ENCODE data around the gene ETV3.

Gene ETV3

DNA sequence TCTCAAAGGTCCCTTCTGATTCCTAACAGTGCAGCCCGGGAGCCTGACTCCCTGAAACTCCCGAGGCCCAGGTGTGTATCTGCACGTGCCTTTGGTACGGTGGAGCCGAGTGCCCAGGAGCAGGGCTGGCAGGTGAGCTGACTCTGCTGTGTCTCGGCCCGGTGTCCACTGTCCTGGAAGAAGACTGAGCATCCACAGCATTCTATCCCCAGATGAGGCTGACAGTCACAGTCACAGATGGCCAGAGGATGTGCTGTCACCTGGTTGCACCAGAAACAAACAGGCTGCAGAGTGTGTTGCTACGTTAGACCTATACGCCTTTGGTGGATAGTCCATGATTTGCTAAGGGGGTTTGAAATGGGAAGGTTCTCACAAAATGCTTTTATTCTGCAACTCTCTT is 48.4 kb downstream of the ETV3 start:
- TF ChIP-seq, protein P1, sequence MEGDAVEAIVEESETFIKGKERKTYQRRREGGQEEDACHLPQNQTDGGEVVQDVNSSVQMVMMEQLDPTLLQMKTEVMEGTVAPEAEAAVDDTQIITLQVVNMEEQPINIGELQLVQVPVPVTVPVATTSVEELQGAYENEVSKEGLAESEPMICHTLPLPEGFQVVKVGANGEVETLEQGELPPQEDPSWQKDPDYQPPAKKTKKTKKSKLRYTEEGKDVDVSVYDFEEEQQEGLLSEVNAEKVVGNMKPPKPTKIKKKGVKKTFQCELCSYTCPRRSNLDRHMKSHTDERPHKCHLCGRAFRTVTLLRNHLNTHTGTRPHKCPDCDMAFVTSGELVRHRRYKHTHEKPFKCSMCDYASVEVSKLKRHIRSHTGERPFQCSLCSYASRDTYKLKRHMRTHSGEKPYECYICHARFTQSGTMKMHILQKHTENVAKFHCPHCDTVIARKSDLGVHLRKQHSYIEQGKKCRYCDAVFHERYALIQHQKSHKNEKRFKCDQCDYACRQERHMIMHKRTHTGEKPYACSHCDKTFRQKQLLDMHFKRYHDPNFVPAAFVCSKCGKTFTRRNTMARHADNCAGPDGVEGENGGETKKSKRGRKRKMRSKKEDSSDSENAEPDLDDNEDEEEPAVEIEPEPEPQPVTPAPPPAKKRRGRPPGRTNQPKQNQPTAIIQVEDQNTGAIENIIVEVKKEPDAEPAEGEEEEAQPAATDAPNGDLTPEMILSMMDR (conservative IDR thresholded peaks at IDR 0.05; ENCODE audit: low read depth): no peak
- ChIA-PET CTCF (interaction anchor here (0.5 to 3.2 kb wide), 23 partner anchors 8 to 954 kb away, joined by 3 to 154 read pairs (median 4); partner anchors contain the start of gene ETV3L), POLR2A (ENCODE audit: low non-redundant PET) (interaction anchor here (1.0 kb wide), 1 partner anchor 15 kb away, joined by 4 read pairs; no protein-coding TSS in a partner anchor)
- no peak for DNase-seq (ENCODE audit: low spot score)
- no peak overlapping the region for H3K27ac ChIP-seq

DNA sequence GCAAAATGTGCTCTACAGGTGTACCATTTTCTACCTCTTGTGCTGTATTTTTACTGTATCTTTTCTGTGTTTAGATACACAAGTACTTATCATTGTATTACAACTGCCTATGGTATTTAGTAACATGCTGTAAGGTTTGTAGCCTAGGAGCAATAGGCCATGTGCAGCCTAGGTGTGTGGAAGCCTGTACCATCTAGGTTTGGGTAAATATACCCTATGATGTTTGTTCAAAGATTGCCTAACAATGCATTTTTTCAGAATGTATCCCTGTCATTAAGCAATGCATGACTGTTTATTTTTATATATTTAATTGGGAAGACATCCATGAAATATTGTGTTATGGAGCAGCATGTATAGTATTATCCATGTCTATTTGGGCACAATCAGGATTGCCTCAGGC is 49.6 kb downstream of the ETV3 start:
- POLR2A ChIA-PET (ENCODE audit: low non-redundant PET): no interaction called here
- TF ChIP-seq, protein P1 (conservative IDR thresholded peaks at IDR 0.05; ENCODE audit: low read depth): no peak
- no peak overlapping the region for H3K27ac ChIP-seq
- DNase-seq (ENCODE audit: low spot score): no peak
- CTCF ChIA-PET: interaction anchor here (1.1 to 4.0 kb wide), 2 partner anchors 67 to 140 kb away, joined by 6 to 44 read pairs; no protein-coding TSS in a partner anchor

DNA sequence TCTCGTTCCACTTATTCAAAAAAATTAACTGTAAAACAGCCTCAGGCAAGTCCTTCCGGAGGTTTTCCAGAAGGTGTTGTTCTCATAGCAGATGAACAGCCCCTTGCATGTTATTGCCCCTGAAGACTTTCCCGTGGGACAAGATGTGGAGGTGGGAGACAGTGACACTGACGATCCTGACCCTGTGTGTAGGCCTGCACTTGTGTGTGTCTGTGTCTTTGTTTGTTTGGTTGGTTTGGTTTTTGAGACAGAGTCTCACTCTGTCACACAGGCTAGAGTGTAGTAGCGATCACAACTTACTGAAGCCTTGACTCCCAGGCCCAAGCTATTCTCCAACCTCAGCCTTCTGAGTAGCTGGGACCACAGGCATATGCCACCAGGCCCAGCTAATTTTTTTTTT is 51.2 kb downstream of the ETV3 start:
- ChIA-PET CTCF (interaction anchor here (4.0 kb wide), 1 partner anchor 69 kb away, joined by 44 read pairs; no protein-coding TSS in a partner anchor), POLR2A (ENCODE audit: low non-redundant PET) (no interaction called here)
- no peak overlapping the region for H3K27ac ChIP-seq
- TF ChIP-seq, protein P1 (conservative IDR thresholded peaks at IDR 0.05; ENCODE audit: low read depth): no peak
- DNase-seq (ENCODE audit: low spot score): no peak

DNA sequence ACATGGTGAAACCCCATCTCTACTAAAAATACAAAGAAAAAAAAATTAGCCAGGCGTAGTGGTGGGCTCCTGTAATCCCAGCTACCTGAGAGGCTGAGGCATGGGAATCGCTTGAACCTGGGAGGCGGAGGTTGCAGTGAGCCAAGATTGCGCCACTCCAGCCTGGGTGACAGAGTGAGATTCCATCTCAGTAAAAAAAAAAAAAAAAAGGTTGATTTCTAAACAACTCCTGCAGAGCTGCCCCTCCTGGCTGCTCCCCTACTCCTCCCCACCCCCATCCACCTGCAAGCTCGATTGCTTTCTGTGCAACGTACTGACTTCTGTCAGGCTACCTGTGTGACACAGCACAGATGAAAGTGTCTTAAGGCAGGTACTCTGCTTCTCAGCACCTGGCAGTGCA is 51.9 kb downstream of the ETV3 start:
- POLR2A ChIA-PET (ENCODE audit: low non-redundant PET): no interaction called here
- CTCF ChIA-PET: interaction anchor here (0.6 to 4.0 kb wide), 2 partner anchors 13 to 69 kb away, joined by 4 to 44 read pairs; no protein-coding TSS in a partner anchor
- no peak for DNase-seq (ENCODE audit: low spot score)
- no peak overlapping the region for H3K27ac ChIP-seq
- TF ChIP-seq, protein P1 (conservative IDR thresholded peaks at IDR 0.05; ENCODE audit: low read depth): no peak

DNA sequence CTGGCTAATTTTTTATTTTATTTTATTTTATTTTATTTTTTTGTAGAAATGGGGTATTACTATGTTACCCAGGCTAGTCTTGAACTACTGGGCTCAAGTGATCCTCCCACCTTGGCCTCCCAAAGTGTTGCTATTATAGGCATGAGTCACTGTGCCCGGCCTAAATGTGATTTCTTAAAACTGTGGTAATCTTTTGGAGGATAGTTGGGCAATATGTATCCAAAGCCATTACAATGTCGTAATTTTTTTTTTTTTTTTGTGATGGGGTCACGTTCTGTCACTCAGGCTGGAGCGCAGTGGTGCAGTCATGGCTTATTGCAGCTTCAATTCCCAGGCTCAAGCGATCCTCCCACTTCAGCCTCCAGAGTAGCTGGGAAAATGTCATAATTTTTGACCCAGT is 52.8 kb downstream of the ETV3 start:
- ChIA-PET CTCF (interaction anchor here (0.6 to 4.0 kb wide), 2 partner anchors 70 to 1567 kb away, joined by 4 to 44 read pairs; no protein-coding TSS in a partner anchor), POLR2A (ENCODE audit: low non-redundant PET) (no interaction called here)
- no peak for DNase-seq (ENCODE audit: low spot score)
- H3K27ac ChIP-seq: no peak overlapping the region
- TF ChIP-seq, protein P1 (conservative IDR thresholded peaks at IDR 0.05; ENCODE audit: low read depth): no peak

DNA sequence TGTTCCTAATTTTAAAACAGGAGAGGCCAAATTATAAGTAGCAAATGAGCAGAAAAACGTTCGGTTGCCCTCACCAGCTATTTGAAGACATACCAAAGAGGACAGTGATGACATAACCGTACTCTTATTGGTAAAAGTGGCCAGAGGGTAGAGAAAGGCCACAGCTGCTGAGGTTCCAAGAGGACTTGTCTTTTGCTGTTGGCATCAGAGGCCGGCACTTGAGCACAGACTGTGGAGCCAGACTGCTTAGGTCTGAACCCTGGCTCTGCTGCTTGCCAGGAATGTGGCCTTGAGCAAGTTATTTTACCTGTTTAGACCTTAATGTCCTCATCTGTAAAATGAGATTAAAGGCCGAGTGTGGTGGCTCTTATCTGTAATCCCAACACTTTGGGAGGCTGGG is 53.5 kb downstream of the ETV3 start:
- CTCF ChIA-PET: interaction anchor here (0.5 to 4.0 kb wide), 2 partner anchors 71 to 107 kb away, joined by 3 to 44 read pairs; no protein-coding TSS in a partner anchor
- DNase-seq (ENCODE audit: low spot score): no peak
- POLR2A ChIA-PET (ENCODE audit: low non-redundant PET): no interaction called here
- no peak overlapping the region for H3K27ac ChIP-seq
- TF ChIP-seq, protein P1 (conservative IDR thresholded peaks at IDR 0.05; ENCODE audit: low read depth): no peak
